T1000 (cell line): ENCODE data around the gene DDAH1.

Experiments used
- DNase-seq: peaks from one replicate; lab custom pipeline; 2025; ENCODE audit warnings: mixed read lengths; lab: John Stamatoyannopoulos, UW

Gene DDAH1

DNA sequence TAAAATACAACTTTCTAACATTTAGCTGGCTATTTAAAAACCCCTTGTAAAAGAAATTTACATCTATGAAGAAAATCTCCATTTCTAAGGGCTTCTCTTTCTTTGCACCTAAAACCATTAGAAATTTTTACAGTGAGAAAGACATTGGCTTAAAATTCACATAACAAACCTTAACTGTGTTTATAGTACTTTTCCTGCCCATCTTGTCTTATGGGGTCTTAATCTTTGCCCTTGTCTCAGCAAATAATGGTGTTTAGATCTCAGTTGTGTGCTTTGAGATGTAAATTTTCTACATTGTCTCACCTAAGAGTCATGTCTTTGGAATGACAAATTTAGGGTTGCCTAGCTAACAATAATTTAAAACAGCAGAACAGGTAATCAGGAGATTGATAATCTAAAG lies 71.5 kb downstream of the DDAH1 start:
- DNase-seq = no peak

DNA sequence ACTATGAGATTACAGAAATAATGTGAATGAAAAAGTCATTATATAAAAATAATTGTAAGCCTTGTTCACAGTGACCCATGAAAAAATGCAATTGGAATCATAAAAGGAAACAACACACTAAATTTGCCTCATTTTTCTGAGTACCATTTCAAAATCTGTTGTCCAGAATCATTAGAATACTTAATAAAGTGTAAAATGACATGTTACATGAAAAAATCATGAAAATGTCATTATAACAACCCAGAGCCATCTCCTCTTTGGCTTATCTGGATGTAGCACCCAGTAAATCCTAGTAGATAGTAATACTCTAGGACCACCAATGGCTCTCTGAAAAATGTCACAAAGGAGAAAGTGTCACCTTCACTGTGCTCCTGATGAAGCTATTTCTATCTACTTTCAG lies 76.5 kb downstream of the DDAH1 start:
- DNase-seq = no peak

DNA sequence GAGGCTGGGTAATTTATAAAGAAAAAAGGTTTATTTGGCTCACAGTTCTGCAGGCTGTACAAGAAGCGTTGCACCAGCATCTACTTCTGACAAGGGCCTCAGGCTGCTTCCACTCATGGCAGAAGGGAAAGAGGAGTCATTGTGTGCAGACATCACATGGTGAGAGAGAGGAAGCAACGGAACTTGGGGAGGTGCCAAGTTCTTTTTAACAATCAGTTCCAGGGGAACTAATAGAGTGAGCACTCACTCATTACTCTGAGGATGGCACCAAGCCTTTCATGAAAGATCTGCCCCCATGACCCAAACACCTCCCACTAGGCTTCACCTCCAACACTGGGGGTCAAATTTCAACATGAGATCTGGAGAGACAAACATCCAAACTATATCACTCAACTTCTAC lies 77.2 kb downstream of the DDAH1 start:
- no peak for DNase-seq

DNA sequence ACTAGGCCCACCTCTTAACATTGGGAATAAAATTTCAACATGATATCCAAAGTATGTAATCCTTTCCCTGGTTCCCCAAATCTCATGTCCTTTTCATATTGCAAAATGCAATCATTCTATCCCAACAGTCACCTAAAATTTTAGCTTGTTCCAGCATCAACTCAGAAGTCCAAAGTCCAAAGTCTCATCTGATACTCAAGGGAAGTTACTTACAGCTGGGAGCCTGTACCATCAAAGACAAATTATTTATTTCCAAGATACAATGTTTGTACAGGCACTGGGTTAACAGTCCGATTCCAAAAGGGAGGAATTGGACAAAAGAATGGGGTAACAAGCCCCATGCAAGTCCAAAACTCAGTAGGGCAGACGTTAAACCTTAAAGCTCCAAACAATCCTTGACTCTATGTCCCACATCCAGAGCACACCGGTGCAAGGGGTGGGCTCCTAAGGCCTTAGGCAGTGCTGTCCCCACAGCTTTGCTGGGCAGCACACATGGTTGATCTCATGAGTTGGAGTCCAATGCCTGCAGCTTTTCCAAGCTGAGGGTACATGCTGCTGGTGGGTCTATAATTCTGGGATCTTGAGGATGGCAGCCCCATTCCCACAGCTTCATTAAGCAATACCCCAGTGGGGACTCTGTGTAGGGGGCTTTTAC lies 78.8 kb downstream of the DDAH1 start:
- no peak for DNase-seq

DNA sequence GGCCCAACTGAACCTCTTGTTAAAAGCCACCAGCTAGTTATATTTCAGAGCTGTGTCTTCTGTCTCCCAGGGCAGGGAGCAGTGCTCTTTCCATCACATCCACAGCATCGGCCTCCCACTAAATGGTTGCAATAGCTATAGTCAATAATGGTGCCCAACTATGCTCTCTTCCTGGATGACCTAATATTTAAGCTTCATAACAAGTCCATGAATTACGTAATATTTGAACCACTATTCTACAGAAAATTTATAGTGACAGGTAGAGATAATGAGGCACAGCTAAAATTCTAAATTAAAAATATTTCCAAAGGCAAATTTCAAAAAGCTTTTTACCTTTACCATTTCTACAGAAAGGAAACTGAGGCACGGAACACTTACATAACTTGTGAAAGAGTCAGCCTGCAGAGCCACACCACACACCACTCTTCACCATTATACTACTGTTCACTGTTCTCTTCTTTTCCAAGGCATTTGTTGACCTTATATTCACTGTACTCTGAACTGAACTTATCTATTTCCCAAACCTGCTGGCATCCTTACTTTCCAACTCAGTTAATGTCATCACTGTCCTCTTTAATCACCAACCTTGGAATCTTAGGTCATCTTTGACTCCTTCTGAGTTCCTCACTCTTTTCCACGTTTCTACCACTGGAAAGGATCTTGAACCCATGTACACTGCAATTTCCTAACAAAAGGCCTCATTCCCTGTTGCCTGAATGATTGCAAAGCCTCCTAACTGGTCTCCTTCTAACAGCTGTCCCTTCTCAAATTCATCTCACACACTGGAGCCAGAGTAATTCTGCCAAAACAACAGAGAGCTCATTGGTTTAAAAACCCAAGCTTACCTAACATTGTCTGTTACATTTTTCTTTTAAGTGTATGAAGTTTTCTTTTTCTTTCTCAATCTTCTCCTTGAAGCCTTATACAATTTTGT lies 85.5 kb downstream of the DDAH1 start:
- no peak for DNase-seq

DNA sequence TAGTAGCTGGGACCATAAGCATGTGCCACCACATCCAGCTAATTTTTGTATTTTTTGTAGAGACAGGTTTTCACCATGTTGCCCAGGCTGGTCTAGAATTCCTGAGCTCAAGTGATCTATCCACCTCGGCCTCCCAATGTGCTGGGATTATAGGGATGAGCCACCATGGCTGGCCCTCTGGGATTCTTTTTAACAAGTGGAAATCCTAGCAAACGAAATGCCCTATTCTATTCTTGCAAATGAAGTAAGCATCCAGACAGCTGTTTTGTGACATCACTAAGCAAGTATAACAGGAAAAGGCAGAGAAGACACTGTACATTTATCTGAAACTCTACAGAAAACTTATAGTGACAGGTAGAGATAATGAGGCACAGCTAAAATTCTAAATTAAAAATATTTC lies 86.4 kb downstream of the DDAH1 start:
- DNase-seq = no peak

DNA sequence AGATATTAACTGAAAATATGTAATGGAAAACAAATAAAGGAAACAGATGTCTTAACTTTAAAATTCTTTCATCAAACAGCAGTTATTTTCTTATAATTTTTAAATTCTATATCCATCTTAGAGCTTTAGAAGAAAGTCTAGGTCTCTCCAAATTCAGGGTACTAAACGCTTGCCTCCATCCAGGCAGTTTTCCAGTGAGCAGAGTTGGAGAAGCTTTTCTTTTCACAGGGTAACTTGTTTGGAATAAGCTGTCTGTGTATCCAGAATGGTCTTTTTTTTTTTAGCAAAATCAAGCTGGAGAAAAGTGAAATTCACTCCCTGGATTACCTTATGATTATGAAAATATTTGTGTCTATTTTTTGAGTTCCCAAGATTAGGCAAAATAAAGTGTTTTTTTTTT lies 88.6 kb downstream of the DDAH1 start:
- DNase-seq = no peak

DNA sequence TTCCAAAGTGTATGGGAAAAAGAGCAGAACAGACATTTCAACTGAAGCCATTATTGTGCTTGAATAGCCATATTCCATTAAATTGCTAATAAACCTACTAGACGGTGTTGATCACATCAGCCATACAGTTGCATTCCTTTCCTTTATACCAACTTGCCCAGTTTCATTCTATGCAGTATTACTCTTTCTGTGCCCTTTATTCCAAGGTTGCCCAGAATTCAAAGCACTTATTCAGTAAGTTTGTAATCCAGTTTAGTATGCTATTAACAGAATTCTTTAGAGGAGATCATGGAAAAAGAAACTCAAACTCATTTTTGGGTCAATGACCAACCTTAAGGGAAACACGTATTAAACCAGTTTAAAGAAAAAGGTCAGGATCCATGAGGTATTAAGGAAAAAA lies 89.5 kb downstream of the DDAH1 start:
- DNase-seq = no peak

DNA sequence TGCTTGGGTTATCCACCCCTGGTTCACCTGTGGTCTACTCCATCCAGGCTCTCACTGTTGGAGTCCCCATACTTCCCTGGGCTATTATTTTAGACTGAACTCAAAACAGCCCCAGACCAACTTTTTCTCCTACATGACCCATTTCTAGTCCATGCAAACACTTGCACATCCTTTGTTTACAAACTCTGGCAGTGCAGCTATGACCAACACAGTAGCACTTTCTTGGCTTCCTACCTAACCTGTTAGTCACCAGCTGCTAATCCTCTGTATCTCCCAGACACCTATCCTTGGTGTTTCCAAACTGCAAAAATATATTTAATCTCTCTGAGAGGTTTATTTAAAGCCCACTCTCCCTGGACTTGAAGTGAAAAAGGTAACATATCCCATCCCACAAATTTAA lies 90.8 kb downstream of the DDAH1 start:
- no peak for DNase-seq

DNA sequence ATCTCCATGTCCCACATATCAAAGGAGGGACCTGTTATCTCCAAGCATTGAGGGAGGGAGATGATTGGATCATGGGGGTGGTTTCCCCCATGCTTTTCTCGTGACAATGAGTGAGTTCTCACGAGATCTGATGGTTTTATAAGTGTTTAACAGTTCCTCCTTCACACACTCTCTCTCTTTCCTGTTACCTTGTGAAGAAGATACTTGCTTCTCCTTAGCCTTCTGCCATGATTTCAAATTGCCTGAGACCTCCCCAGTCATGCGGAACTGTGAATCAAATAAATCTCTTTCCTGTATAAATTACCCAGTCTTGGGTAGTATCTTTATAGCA lies 91.6 kb downstream of the DDAH1 start:
- DNase-seq = no peak

DNA sequence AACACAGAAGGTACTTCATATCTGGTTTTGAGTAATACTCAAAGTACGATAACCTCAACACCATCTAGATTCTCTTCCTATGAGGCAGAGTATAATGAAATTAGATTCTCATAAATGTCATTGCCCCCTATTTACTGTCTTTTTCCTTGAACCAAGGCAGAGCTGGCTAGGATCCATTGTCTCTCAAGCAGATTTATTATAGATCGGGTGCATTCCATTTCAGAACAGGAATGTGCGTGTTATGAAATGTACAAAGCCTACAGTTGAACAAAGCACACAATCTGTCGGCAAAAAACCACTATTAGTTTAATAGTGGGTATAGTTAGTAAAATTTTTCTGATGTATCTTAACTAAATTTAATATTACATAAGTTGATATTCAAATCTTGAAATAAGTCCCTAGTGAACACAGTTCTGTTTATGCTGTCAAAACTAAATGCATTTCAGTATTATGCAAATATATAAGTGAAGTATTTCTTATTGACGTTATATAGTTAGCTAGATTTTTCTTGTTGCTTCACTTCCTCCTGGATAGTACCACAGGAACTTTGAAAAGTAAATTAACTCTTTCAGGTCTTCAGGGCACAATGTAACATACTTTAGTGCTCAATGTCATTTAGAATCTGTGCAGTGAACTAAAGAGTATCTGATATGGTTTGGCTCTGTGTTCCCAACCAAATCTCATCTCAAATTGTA lies 92.1 kb downstream of the DDAH1 start:
- no peak for DNase-seq

DNA sequence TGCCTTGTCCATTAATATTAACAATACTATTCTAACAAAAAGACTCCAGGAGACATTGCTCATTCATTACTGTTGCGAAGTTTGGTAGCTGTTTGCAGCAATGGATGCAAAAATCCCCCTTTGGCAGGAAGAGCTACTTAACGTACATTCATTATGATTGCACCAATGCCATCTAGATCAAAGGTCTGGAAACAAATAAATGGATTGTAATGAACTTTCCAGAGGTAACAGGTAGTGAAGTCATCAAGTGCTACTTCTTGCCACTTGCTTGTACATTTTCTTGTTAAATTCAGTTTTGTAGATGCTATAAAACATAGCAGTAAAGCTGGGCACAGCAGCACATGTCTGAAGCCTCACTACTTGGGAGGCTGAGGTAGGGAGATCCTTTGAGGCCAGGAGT lies 93.9 kb downstream of the DDAH1 start:
- no peak for DNase-seq

DNA sequence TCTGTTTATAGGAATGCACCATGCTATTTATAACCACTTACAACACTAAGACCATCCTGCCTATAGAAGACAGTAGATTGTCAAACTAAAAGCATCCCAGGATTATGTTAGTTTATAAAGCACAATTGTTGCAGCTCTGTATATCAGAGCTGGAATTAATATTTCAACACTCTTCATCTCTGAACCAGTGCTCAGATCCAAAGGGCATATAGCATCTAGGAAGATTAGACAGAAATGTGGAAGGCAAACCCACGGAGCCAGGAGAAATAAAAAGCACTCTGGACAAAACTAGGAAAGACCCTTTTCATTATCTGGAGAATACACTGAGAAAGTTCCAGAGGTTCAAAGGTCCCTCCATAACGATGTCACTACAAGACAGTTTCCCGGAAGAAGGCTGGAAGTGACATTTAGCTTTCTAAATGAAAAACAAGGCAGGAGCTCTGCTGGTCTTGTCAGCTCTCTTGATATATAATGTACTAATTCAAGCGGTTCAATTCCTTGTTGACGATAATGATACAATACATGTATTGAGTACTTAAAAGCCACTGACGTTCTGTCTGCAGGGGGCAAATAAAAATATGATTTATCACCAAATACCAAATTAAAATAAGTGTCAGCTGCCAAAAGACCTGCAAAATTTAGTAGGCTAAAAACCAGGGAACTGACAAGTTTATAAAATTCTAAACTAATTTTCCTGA lies 96.7 kb downstream of the DDAH1 start:
- no peak for DNase-seq

DNA sequence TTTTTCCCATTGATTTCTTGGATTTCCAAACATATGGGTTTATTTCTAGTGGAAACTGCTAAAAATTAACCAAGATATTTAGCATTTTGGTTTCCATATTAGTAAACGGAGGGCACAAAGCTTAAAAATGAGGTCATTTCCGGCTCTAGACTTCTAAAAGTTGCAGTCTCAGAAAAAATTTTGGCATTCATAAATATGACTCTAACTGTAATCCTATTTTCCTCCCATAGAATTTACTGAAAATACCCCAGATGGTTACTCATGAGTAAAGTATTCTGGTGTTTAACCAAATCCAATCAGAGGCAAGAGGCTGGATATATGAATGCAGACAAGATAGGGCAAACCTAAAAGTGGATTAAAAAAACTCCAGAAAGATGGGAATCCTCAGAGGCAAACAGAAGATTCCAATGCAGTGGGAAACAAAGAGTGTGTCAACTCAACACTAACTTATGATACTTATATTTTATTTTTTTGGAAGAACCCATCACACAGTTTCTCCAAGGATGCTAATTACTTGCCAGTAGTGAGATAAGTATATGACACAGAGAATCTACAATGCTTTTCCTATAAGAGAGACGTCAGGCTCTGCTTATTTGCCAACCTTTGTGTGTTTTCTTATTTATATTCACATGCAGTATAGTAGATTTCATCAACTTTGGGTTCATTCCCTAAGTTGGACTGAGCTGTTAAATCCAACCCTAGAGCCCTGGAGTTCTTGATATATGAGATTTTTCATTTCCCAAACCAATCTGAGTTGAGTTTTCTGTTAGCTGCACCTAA lies 98.4 kb downstream of the DDAH1 start:
- no peak for DNase-seq

DNA sequence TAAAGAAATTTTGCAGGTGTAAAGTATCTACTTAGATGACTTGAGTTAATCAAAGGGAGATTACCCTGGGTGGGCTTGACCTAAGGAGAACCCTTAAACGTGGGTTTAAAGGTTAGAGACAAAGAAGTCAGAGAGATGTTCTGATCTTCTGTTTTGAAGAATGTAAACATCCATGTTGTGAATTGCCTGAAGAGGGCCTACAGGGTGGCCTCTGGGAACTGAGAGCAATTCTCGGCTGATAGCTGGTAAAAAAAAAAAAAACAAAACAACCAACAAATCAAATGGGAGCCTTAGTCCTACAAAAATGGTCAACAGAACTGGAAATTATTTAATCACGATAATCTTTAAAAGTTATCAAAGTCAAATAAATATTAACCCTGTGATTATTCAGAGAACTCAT lies 99.1 kb downstream of the DDAH1 start:
- DNase-seq = no peak

DNA sequence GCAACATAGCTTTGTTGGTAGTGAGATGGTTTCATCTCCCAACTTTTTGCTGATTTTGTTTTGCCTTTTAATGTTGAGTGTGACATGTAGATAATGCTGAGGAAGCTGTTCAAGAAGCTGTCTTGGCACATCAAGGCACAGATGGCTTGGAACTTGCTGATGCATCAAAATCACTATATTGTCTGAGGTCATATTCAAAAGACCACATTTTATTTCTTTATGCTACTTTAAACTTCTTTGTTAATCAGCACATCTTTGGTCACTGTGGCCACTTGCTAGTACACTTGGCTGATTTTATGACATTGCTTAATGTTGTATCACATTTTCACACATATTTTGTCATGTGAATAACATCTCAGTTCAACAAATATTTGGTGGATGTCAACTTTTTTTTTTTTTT lies 101.4 kb downstream of the DDAH1 start:
- DNase-seq = no peak

DNA sequence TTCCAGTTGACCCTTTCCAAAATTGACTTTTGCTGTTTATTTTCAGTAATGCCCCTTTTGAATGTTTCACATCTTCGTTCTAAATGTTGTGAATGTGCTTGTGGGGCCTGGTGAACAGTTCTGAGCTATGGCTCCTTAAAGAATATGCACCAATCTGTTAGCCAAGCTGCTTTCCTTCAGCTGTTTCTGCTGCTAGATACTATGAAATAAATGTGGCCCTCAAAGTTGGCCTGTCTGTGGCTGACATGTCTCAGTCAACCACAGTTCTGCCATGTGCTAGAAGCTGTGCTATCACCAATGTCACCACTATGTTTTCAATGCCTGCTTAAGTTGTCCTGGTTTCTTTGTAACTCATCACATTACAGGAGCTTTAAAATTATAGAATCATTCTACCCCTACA lies 101.9 kb downstream of the DDAH1 start:
- no peak for DNase-seq

DNA sequence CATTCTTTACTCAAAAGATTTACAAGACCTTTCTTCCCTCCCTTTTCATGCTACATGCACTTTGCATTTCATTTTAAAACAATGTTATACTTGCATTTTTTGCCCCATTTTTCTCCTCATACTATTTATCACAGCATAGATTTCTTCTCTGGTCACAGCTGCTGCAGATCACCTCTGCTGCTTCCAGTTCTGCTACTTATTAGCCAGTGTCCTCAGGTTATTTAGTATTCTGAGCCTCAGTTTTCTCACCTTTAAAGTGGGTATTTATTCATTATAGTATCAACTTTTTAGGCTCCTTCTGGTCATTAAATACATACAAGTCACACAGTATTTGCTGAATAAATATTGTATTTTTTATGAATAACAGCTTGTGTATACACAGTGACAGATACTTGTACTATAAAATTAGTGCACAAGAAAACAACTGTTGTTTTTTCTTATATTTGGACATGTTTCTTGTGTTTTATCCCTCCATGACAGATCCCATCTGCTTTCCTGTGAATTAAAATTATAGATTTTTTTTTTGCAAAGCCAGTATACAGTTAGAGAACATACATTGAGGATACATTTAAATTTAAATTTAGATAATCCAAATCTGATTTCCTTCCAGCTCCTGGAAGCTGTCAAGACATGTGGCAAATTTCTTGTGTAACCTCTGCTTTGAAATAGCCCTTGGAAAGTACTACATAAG lies 103.2 kb downstream of the DDAH1 start:
- DNase-seq = no peak

DNA sequence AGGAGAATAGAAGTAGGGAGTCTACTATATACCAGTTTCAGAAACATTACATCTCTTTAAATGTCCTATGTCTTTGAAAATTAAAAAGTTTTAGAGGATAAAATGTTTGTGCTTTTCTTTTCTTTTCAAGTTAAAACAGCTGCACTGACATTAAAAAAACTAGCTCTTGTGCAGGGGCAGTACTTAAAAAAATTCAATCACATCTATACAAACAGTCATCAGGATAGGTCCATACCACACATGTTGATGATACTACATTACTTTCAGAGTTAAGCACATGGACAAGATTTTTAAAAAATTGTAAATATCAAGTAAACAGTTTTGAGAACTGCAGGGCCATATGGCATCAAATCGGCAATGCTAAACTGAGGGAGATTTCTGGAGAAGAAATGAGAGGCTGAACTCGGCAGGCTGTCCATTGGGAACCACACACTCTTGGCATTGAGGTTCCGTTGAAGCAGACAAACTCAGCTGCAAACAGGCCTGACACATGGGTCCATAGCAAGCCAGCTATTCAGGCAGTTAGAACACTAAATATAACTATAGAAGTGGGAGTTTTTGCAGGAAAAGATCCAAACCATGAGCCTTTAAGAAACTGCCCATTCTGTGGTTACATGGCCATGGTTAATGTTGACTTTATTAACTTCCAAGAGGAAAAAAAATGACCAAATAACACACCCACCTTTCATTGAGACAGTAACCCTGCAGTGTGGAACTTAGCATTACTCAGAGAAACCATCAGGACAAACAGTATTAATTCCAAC lies 104.0 kb downstream of the DDAH1 start:
- no peak for DNase-seq
